IMR-90 (cell line): Measurements from ENCODE around the gene PTPRO. TPM values are rescaled to one million over a fixed set of nuclear protein-coding genes. Genes with fewer than 3 reads are reported as not detected.

Source experiments
- ATAC-seq: fragments of 200-7000 bp; cut with Tn5 transposase; 2 replicates; pipeline ENCODE4 v1.9.1; 2020; ENCODE audit warnings: low read depth, mild to moderate bottlenecking, moderate library complexity
- BruUV-seq: library from RNA; stranded (reverse); fragments of 400-500 nt; replicated peaks from 2 replicates; lab custom pipeline; 2021; lab: Mats Ljungman, UMichigan
- CTCF ChIA-PET: fragments of 300-600 bp; formaldehyde crosslinking; extraction: SDS; loops from one replicate; lab custom pipeline; 2021; ENCODE audit warnings: antibody characterized with exemption; lab: Yijun Ruan, JAX
- POLR2A ChIA-PET: fragments of 300-600 bp; sonication (Branson Sonifier 250); formaldehyde crosslinking; loops from one replicate; lab custom pipeline; 2022; ENCODE audit warnings: antibody characterized with exemption; ENCODE audit not compliant: unreplicated experiment; lab: Charles Lee
- DNase-seq: peaks from one replicate; pipeline ENCODE4 v3.0.0; 2013
- H2AFZ ChIP-seq: replicated peaks from 2 replicates; pipeline ENCODE3; 2013; ENCODE audit warnings: low read length, mild to moderate bottlenecking; ENCODE audit not compliant: poor library complexity
- H2AK5ac ChIP-seq: 2 replicates; pipeline ENCODE4 v1.6.1; 2013; ENCODE audit warnings: low read depth, low read length, inconsistent platforms
- H2AK9ac ChIP-seq: replicated peaks from 2 replicates; pipeline ENCODE3; 2013; ENCODE audit warnings: mild to moderate bottlenecking, low read depth, low read length, moderate library complexity; ENCODE audit not compliant: poor library complexity
- H2BK120ac ChIP-seq: 2 replicates; pipeline ENCODE4 v1.6.1; 2013; ENCODE audit warnings: low read depth, low read length, inconsistent platforms
- H2BK15ac ChIP-seq: 3 replicates; pipeline ENCODE4 v1.6.1; 2013; ENCODE audit warnings: low read depth, low read length, inconsistent platforms
- H2BK20ac ChIP-seq: 2 replicates; pipeline ENCODE4 v1.6.1; 2013; ENCODE audit warnings: low read depth, mild to moderate bottlenecking, inconsistent platforms, low read length, moderate library complexity
- H2BK5ac ChIP-seq: 2 replicates; pipeline ENCODE4 v1.6.1; 2013; ENCODE audit warnings: mild to moderate bottlenecking, low read depth, low read length, inconsistent platforms; ENCODE audit not compliant: poor library complexity, severe bottlenecking
- H3K14ac ChIP-seq: replicated peaks from 2 replicates; pipeline ENCODE4 v1.6.1; 2013; ENCODE audit warnings: low read depth, low read length, inconsistent platforms
- H3K18ac ChIP-seq: 2 replicates; pipeline ENCODE4 v1.6.1; 2013; ENCODE audit warnings: low read depth, low read length, control low read depth
- H3K23ac ChIP-seq: 2 replicates; pipeline ENCODE4 v1.6.1; 2013; ENCODE audit warnings: low read depth, low read length, inconsistent platforms
- H3K27ac ChIP-seq: 2 replicates; pipeline ENCODE4 v1.5.1; 2013; ENCODE audit warnings: mild to moderate bottlenecking, control low read depth, low read length; ENCODE audit not compliant: insufficient read depth
- H3K27me3 ChIP-seq: 2 replicates; pipeline ENCODE4 v1.6.1; 2013; ENCODE audit warnings: low read length; ENCODE audit not compliant: control insufficient read depth, insufficient read depth
- H3K36me3 ChIP-seq: 2 replicates; pipeline ENCODE4 v1.6.1; 2013; ENCODE audit warnings: low read length, mixed read lengths; ENCODE audit not compliant: control insufficient read depth, insufficient read depth
- H3K4ac ChIP-seq: 2 replicates; pipeline ENCODE4 v1.6.1; 2013; ENCODE audit warnings: low read depth, low read length, inconsistent platforms
- H3K4me1 ChIP-seq: 2 replicates; pipeline ENCODE4 v1.6.1; 2013; ENCODE audit warnings: low read length, mixed read lengths; ENCODE audit not compliant: control insufficient read depth, insufficient read depth
- H3K4me2 ChIP-seq: 2 replicates; pipeline ENCODE4 v1.6.1; 2013; ENCODE audit warnings: low read depth, mild to moderate bottlenecking, control low read depth, low read length, moderate library complexity
- H3K4me3 ChIP-seq: 2 replicates; pipeline ENCODE4 v1.5.1; 2013; ENCODE audit warnings: low read depth, mild to moderate bottlenecking, control low read depth, low read length, moderate library complexity; ENCODE audit not compliant: insufficient read depth
- H3K56ac ChIP-seq: 2 replicates; pipeline ENCODE4 v1.6.1; 2013; ENCODE audit warnings: low read length, inconsistent platforms; ENCODE audit not compliant: insufficient read depth; ENCODE audit errors: extremely low read depth
- H3K79me1 ChIP-seq, 2 experiments: 2 replicates each; pipeline ENCODE4 v1.6.1; 2013; ENCODE audit warnings: low read length in 2 of 2, inconsistent platforms in 1 of 2, low read depth in 1 of 2
- H3K9ac ChIP-seq: 2 replicates; pipeline ENCODE4 v1.6.1; 2013; ENCODE audit warnings: low read depth, low read length, control low read depth
- H3K9me1 ChIP-seq: 2 replicates; pipeline ENCODE4 v1.6.1; 2013; ENCODE audit warnings: low read length, inconsistent platforms; ENCODE audit not compliant: insufficient read depth
- H3K9me3 ChIP-seq: 2 replicates; pipeline ENCODE4 v1.6.1; 2013; ENCODE audit warnings: low read length; ENCODE audit not compliant: control insufficient read depth, insufficient read depth
- H4K20me1 ChIP-seq: 2 replicates; pipeline ENCODE4 v1.6.1; 2013; ENCODE audit warnings: low read length, inconsistent platforms; ENCODE audit not compliant: insufficient read depth
- H4K5ac ChIP-seq: 2 replicates; pipeline ENCODE4 v1.6.1; 2013; ENCODE audit warnings: mild to moderate bottlenecking, low read depth, low read length, control low read depth
- H4K8ac ChIP-seq, 2 experiments: 2 replicates each; pipeline ENCODE4 v1.6.1; 2013; ENCODE audit warnings: low read depth in 2 of 2, low read length in 2 of 2, control low read depth in 1 of 2, inconsistent platforms in 1 of 2
- H4K91ac ChIP-seq: 2 replicates; pipeline ENCODE4 v1.6.1; 2013; ENCODE audit warnings: low read depth, low read length, inconsistent platforms; ENCODE audit not compliant: insufficient read depth
- BHLHE40 ChIP-seq: fragments of 150-350 bp; IDR thresholded peaks from 2 replicates; pipeline ENCODE4 v1.6.1; 2016; ENCODE audit warnings: mild to moderate bottlenecking, low read depth, low read length
- CEBPB ChIP-seq: IDR thresholded peaks from 2 replicates; pipeline ENCODE4 v1.6.1; 2012; ENCODE audit warnings: low read depth, low read length, improper control_type of control experiment
- CHD1 ChIP-seq: IDR thresholded peaks from 2 replicates; pipeline ENCODE4 v1.6.1; 2012; ENCODE audit warnings: low read depth, low read length, improper control_type of control experiment
- ELK1 ChIP-seq: fragments of 150-350 bp; IDR thresholded peaks from 2 replicates; pipeline ENCODE4 v1.6.1; 2016; ENCODE audit warnings: low read depth, mild to moderate bottlenecking, low read length, moderate library complexity, borderline replicate concordance
- MAFK ChIP-seq: IDR thresholded peaks from 2 replicates; pipeline ENCODE4 v1.6.1; 2012; ENCODE audit warnings: low read depth, low read length, improper control_type of control experiment
- MAZ ChIP-seq: IDR thresholded peaks from 2 replicates; pipeline ENCODE4 v1.6.1; 2012; ENCODE audit warnings: low read depth, mild to moderate bottlenecking, low read length, improper control_type of control experiment, moderate library complexity, borderline replicate concordance
- MXI1 ChIP-seq: IDR thresholded peaks from 2 replicates; pipeline ENCODE4 v1.6.1; 2012; ENCODE audit warnings: low read depth, mild to moderate bottlenecking, low read length, moderate library complexity, borderline replicate concordance
- POLR2A ChIP-seq: IDR thresholded peaks from 2 replicates; pipeline ENCODE4 v1.6.1; 2012; ENCODE audit warnings: mild to moderate bottlenecking, low read depth, low read length
- RAD21 ChIP-seq: IDR thresholded peaks from 2 replicates; pipeline ENCODE4 v1.6.1; 2012; ENCODE audit warnings: low read length, improper control_type of control experiment
- RCOR1 ChIP-seq: IDR thresholded peaks from 2 replicates; pipeline ENCODE4 v1.6.1; 2012; ENCODE audit warnings: mild to moderate bottlenecking, low read length, improper control_type of control experiment; ENCODE audit not compliant: insufficient replicate concordance
- RFX5 ChIP-seq: IDR thresholded peaks from 2 replicates; pipeline ENCODE4 v1.8.0; 2012; ENCODE audit warnings: low read depth, mild to moderate bottlenecking, low read length, moderate library complexity
- SMC3 ChIP-seq: fragments of 150-350 bp; IDR thresholded peaks from 2 replicates; pipeline ENCODE4 v1.6.1; 2016; ENCODE audit warnings: low read depth, mild to moderate bottlenecking, antibody characterized with exemption, low read length, moderate library complexity
- USF2 ChIP-seq: fragments of 150-350 bp; IDR thresholded peaks from 2 replicates; pipeline ENCODE4 v1.6.1; 2017; ENCODE audit warnings: mild to moderate bottlenecking, antibody characterized with exemption, low read length, low read depth
- WGBS, 2 experiments: methylation state at CpG; one replicate each; pipeline versions ENCODE4 v1.1.5 to v1.1.7; 2013; ENCODE audit warnings: missing lambda C conversion rate in 2 of 2; ENCODE audit not compliant: insufficient read length in 1 of 2; ENCODE audit errors: extremely low coverage in 2 of 2; 5-methylcytosine and 5-hydroxymethylcytosine counted together
- dilution Hi-C: fragments of 300-500 bp; cut with HindIII; formaldehyde crosslinking; loops from one replicate; pipeline ENCODE4 v1.14.3; 2018; ENCODE audit warnings: low sequenced_read_pairs; ENCODE audit not compliant: unreplicated experiment
- in situ Hi-C: fragments of 300-500 bp; cut with MboI; formaldehyde crosslinking; loops from 3 replicates; pipeline ENCODE4 v1.14.3; 2019; ENCODE audit warnings: low sequenced_read_pairs, inconsistent platforms, mixed read lengths
- intact Hi-C: fragments of 100-400 bp; cut with micrococcal nuclease; formaldehyde crosslinking; loops from 2 replicates; pipeline ENCODE4 v1.10.0; 2022
- polyA plus RNA-seq, 3 experiments: library from polyadenylated mRNA; depleted of rRNA; stranded (reverse); fragments of >200 nt; gene quantifications; 2 replicates each; pipeline ENCODE4 v1.2.3, GENCODE V29; 2012; ENCODE audit warnings: low replicate concordance in 1 of 3
- total RNA-seq: library from RNA; depleted of rRNA; stranded (reverse); fragments of >200 nt; gene quantifications from 2 replicates; pipeline ENCODE4 v1.2.3, GENCODE V29; 2012

The PTPRO gene
- total and polyA plus RNA-seq, 2 of the 4 experiments (the other 2 are of a cell fraction), result 0.03 to 0.18 TPM

- ATAC-seq, result no peak
- no peaks in the 10 kb centered on the region for H3K79me1 ChIP-seq
Measured at GRCh38 chr12:15477761-15478160, 155.5 kb downstream of the PTPRO start.

More at GRCh38 chr12:15477761-15478160, 155.5 kb downstream of the PTPRO start:
- DNase-seq, result no peak
- Histone ChIP-seq H3K9me3 (no peaks in the 10 kb centered on the region), H4K91ac (no peak overlapping the region), H2BK15ac (no peak overlapping the region), H2BK5ac (no peak overlapping the region), H3K4me3 (no peak overlapping the region), H3K56ac (no peak overlapping the region), H3K14ac (no peak overlapping the region), H3K27ac (no peak overlapping the region), H3K4ac (no peak overlapping the region), H2BK120ac (no peak overlapping the region), H2BK20ac (no peak overlapping the region), H3K9me1 (no peaks in the 10 kb centered on the region), H4K8ac (no peak overlapping the region), H3K23ac (no peak overlapping the region), H3K18ac (no peak overlapping the region), H3K4me2 (no peak overlapping the region), H2AK5ac (no peak overlapping the region), H3K36me3 (no peaks in the 10 kb centered on the region), H3K4me1 (no peaks in the 10 kb centered on the region), H3K9ac (no peak overlapping the region), H2AK9ac (no peak overlapping the region), H2AFZ (no peak overlapping the region), H4K20me1 (no peaks in the 10 kb centered on the region), H4K5ac (no peak overlapping the region), H3K27me3 (no peaks in the 10 kb centered on the region; the same call in 1 of the 2 replicates)
- BruUV-seq, result no TSS peak
- no CpG with 5 or more reads among the region's 1 CpG for WGBS, 2 experiments
- dilution Hi-C loops, result no loop called here
- TF ChIP-seq CHD1 (no peak), USF2 (no peak), RAD21 (no peak), MXI1 (no peak), MAZ (no peak), POLR2A (no peak), BHLHE40 (no peak), RCOR1 (no peak), SMC3 (no peak), ELK1 (no peak), RFX5 (no peak), CEBPB (no peak), MAFK (no peak)
- in situ Hi-C loops, result no loop called here
- intact Hi-C loops, result no loop called here
- ChIA-PET CTCF (no interaction called here), POLR2A (no interaction called here)
